Cardiac muscle cell (in vitro differentiated cells and primary cell): ENCODE data around the gene PLEKHM2. TPM values are rescaled to one million over a fixed set of nuclear protein-coding genes. Genes with fewer than 3 reads are reported as not detected.

Experiments
- DNase-seq, 2 donors: peaks; one replicate each; pipeline versions ENCODE4 v3.0.0 to v3.0.0-alpha.2; 2010 to 2017; ENCODE audit warnings: low read depth in 1 of 2, low spot score in 1 of 2
- H3K27ac ChIP-seq: fragments of 200-600 bp; sonication (generic); 2 replicates; pipeline ENCODE4 v1.5.1; 2016
- H3K27me3 ChIP-seq: fragments of 200-600 bp; sonication (generic); 2 replicates; pipeline ENCODE4 v1.6.0; 2016; ENCODE audit warnings: control low read depth
- H3K36me3 ChIP-seq: fragments of 200-600 bp; sonication (generic); 2 replicates; pipeline ENCODE4 v1.5.1; 2016; ENCODE audit warnings: control low read depth
- H3K4me1 ChIP-seq: fragments of 200-600 bp; sonication (generic); 2 replicates; pipeline ENCODE4 v1.8.1; 2017; ENCODE audit warnings: low read depth, mild to moderate bottlenecking, mixed run types
- H3K4me3 ChIP-seq: fragments of 200-600 bp; sonication (generic); 2 replicates; pipeline ENCODE4 v1.5.1; 2016; ENCODE audit warnings: mild to moderate bottlenecking
- H3K9me3 ChIP-seq: fragments of 200-600 bp; sonication (generic); 2 replicates; pipeline ENCODE4 v1.5.1; 2017; ENCODE audit warnings: low read depth, mild to moderate bottlenecking, control low read depth
- CTCF ChIP-seq: IDR thresholded peaks from 2 replicates; pipeline ENCODE4 v1.5.1; 2012; ENCODE audit warnings: low read depth, mild to moderate bottlenecking, low read length
- polyA plus RNA-seq: library from polyadenylated mRNA; unstranded; fragments of >200 nt; fragmentation: Nextera tagmentation; extraction: Ambion mirVana; gene quantifications from 2 replicates; pipeline ENCODE4 v1.2.1, GENCODE V29; 2016
- total RNA-seq: library from RNA; depleted of rRNA; stranded (reverse); fragments of >200 nt; gene quantifications from 2 replicates; pipeline ENCODE4 v1.2.3, GENCODE V29; 2016

Gene PLEKHM2
- total and polyA plus RNA-seq, 2 experiments from 2014 or later: 56.8 to 99.8 TPM

DNA sequence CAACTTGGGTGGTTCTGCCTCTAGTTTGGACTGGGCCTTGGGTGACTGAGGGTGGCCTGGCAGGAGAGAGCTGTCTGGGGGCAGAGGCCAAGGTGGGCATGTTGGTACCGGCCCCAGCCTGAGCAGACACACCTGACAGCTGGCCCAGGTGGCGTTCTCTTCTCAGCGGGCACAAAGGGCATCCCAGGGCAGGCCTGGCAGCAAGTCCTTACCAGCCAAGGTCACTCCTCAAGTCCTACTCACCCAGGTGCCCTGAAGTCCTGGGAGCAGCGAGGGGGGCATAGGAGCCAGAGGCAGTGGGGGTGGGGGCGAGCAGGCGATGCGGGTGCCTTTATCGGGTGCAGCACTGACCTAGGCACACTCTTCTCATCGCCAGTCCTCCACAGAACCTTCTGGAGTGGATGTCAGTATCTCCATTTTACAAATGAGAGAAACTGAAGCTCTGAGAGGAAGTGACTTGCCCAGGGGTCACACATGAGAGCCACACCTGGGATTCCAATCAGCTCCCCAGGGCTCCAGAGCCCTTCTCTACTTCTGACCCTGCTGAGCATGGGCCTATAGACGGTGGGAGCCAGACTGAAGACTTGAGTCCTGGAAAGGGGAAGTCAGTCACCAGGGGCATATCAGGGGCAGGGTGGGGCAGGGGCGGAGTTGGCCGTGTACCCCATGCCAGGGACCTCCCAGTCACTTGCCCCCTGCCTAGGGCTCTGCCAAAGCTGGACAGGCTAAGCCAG is 51.4 kb downstream of the PLEKHM2 start:
- Histone ChIP-seq H3K4me3 (no peak overlapping the region), H3K36me3 (peaks cover 29% of the 10 kb centered on the region), H3K9me3 (no peaks in the 10 kb centered on the region), H3K27ac (peak overlapping the region; percentile 54), H3K4me1 (no peaks in the 10 kb centered on the region), H3K27me3 (no peaks in the 10 kb centered on the region)
- no peak for DNase-seq
- TF ChIP-seq CTCF: no peak

DNA sequence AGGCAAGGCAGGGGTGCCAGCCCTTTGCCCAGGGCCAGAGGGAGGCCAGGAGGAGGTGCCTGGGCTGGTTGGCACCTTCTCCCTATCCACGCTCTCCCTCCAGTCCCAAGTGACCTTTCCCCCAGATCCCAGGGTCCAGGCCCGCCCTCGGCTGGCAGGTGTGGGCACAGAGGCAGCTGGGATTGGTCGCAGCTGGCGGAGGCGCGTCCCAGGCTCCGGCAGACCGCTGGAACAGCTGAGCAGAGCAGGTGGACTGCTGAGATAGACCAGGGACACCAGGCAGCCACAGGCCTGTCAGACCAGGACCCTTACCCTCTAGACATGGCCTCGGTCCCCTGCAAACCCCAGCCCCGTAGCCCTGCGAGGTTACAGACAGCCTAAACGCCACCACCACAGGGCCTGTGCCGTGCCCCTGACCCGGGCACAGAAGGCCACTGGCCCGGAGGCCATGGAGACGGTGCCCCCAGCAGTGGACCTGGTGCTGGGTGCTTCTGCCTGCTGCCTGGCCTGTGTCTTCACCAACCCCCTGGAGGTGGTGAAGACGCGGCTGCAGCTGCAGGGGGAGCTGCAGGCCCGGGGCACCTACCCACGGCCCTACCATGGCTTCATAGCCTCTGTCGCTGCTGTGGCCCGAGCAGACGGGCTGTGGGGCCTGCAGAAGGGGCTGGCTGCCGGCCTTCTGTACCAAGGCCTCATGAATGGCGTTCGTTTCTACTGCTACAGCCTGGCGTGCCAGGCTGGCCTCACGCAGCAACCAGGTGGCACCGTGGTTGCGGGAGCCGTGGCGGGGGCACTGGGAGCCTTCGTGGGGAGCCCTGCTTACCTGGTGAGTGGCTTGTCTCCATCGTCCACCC is 52.1 kb downstream of the PLEKHM2 start, which contains the start of gene SLC25A34:
Gene SLC25A34 (plus strand): TSS at position 221 of the 854 bp plus-strand sequence. CDS start 228 bp downstream, at position 449.
- no peak for TF ChIP-seq CTCF
- H3K36me3 ChIP-seq: peaks cover 23% of the 10 kb centered on the region
- H3K4me1 ChIP-seq: no peaks in the 10 kb centered on the region

DNA sequence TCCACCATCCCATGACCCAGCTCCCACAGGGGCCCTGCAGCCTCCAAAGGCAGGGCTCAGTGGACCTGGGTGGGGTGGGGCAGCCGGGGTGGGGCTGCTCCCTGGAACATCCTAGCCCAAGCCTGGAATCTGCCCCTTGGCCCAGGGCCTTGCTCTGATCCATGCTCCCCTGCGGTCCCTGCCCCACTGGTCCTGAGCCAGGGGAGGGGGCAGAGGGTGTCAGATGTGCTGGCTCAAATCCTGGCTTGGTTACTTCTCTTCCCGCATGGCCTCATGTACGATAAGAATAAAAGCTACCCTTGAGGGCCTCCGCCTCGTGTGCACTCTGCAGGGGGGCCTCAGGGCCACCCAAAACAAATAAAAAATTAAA is 52.8 kb downstream of the PLEKHM2 start:
- no peaks in the 10 kb centered on the region for H3K9me3 ChIP-seq
- DNase-seq: no peak
- no peak for TF ChIP-seq CTCF
- no peak overlapping the region for H3K4me3 ChIP-seq
- no peaks in the 10 kb centered on the region for H3K27me3 ChIP-seq
- H3K27ac ChIP-seq: no peak overlapping the region
- no peaks in the 10 kb centered on the region for H3K4me1 ChIP-seq
- peaks cover 19% of the 10 kb centered on the region for H3K36me3 ChIP-seq

More for the DNA sequence above, 52.1 kb downstream of the PLEKHM2 start, which contains the start of gene SLC25A34:
- Histone ChIP-seq H3K4me3 (no peak within 1 kb of the TSS), H3K9me3 (no peaks in the 10 kb centered on the region), H3K27me3 (no peaks in the 10 kb centered on the region), H3K27ac (peak within 1 kb of the TSS; percentile 54)
- no peak for DNase-seq

DNA sequence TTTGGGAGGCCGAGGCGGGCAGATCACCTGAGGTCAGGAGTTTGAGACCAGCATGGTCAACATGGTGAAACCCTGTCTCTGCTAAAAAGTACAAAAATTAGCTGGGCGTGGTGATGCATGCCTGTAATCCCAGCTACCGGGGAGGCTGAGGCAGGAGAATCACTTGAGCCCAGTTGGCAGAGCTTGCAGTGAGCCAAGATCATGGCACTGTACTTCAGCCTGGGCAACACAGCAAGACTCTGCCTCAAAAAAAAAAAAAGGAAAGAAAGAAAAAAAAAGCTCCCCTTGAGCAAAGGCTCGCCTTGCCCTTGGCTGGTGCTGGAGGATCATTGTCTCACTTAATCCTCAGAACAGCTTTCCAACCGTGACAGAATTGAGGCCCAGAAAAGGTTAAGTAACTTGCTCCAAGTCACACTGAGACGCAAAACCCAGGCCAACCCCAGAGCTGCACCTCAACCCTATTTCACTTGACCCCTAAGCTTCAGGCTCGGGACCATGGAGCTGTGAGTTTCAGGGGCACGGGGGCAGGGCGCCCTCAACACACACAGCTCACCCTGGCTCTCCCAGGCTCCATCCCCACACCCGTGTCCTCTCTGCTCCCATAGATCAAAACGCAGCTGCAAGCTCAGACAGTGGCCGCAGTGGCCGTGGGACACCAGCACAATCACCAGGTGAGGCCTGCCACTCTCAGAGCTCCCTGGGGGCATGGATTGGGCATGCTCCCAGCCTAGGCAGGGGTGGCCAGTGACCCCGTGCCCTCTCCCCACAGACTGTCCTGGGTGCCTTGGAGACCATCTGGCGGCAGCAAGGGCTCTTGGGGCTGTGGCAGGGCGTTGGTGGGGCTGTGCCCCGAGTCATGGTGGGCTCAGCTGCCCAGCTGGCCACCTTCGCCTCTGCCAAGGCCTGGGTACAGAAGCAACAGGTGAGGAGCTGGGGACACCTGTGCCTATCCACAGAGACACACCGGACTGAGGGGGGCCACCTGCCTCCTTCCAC is 53.5 kb downstream of the PLEKHM2 start:
- H3K27ac ChIP-seq: no peak overlapping the region
- H3K4me1 ChIP-seq: no peaks in the 10 kb centered on the region
- no peak overlapping the region for H3K4me3 ChIP-seq
- DNase-seq: no peak
- no peak for TF ChIP-seq CTCF
- no peaks in the 10 kb centered on the region for H3K9me3 ChIP-seq
- H3K36me3 ChIP-seq: peaks cover 11% of the 10 kb centered on the region
- no peaks in the 10 kb centered on the region for H3K27me3 ChIP-seq
